Erythroblast (primary cell): Measurements from ENCODE around the gene GALNT10.

Source experiments
- DNase-seq, 2 experiments: peaks; one replicate each; lab custom pipeline; 2025; lab: John Stamatoyannopoulos, UW
- GATA1 ChIP-seq: IDR thresholded peaks from 2 replicates; pipeline ENCODE4 v1.6.1; 2011; ENCODE audit warnings: low read depth, mild to moderate bottlenecking, control low read depth, low read length, moderate library complexity
- POLR2A ChIP-seq: IDR thresholded peaks from 2 replicates; pipeline ENCODE4 v1.6.1; 2011; ENCODE audit warnings: mild to moderate bottlenecking, low read length

GALNT10 gene

DNA sequence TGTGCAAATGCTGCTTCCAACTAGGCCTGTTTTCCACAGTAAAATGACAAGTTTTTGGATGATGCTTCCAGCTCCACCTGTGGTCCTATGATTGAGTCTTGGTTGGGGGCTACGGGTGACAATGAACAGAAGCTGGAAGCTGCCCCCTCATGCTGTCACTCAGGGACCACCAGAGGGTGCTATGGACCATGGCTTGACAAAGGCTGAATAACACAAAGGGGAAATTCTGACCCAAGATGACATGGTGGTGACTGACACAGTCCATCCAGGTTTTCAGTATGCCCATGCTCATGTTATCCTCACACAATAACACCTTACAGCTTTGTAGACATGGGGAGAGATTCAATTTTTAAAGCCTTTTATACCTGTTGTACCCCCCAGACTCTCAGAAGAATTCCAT, 231.3 kb downstream of the GALNT10 start:
- TF ChIP-seq POLR2A: no peak
- no peak for TF ChIP-seq GATA1
- DNase-seq: peak; percentile 51 to 58

GRCh38 chr5:154422298-154422697, 231.8 kb downstream of the GALNT10 start:
- DNase-seq: peak in 1 of 2 experiments; percentile 20
- TF ChIP-seq POLR2A (no peak), GATA1 (no peak)

DNA sequence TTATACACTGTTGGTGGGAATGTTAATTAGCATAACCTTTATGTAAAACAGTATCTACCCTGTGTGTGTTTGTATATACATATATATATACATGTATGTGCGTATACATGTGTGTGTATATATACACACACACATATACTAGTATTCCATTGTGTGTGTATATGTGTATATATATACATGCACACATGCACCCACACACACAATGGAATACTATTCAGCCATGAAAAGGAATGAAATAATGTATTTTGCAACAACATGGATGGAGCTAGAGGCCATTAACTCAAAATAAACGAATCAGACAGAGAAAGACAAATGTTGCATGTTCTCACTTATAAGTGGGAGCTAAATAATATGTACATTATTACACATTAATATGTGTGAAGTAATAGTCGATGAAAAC, 237.7 kb downstream of the GALNT10 start:
- no peak for TF ChIP-seq POLR2A
- no peak for TF ChIP-seq GATA1
- no peak for DNase-seq

GRCh38 chr5:154429341-154429740, 238.8 kb downstream of the GALNT10 start:
- TF ChIP-seq GATA1: no peak
- no peak for TF ChIP-seq POLR2A

DNA sequence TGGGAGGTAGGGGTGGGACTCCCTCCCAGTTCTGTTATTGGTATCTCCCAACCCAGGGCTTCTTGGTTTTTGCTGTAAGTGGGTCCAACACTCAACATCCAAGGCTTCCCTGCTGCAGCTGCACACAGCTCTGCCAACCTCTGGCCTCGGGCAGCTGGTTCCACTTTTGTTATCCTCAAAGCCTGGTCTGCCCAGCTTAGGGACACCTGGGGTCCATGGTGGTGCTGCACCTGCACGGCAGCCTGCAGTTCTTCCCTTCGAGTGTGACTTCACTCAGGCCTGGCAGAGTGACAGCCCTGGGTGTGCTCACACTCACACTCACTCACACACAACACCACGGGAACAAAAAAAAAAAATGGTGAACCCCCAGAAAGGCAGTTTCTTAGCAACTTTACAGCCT, 239.9 kb downstream of the GALNT10 start:
- TF ChIP-seq POLR2A (no peak), GATA1 (no peak)
- DNase-seq: no peak

More at GRCh38 chr5:154429341-154429740, 238.8 kb downstream of the GALNT10 start:
- no peak for DNase-seq

GRCh38 chr5:154430961-154431630, 240.6 kb downstream of the GALNT10 start:
- DNase-seq: no peak
- TF ChIP-seq POLR2A (no peak), GATA1 (no peak)

GRCh38 chr5:154435226-154435625, 244.7 kb downstream of the GALNT10 start:
- no peak for DNase-seq
- TF ChIP-seq GATA1: no peak
- no peak for TF ChIP-seq POLR2A

DNA sequence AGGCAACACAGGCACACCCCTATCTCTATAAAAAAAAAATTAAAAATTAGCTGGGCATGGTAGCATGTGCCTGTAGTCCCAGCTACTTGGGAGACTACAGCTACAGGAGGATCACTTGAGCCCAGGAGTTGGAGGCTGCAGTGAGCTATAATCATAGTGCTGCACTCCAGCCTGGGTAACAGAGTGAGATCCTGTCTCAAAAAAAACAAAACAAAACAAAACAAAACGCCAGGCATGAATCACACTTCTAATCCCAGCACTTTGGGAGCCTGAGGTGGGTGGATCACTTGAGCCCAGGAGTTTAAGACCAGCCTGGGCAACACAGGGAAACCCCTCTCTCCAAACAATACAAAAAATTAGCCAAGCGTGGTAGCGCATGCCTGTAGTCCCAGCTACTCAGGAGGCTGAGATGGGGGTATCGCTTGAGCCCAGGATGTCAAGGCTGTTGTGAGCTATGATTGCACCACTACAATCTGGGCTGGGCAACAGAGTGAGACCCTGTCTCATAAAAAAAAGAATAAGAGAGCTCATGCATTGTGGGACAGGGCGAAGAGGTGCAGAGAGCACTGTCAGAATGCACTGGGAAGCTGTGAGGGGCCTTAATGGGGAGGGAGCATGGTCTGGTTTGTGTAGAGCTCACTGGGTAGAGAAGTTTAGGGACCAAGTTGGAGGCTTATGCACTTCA, 246.9 kb downstream of the GALNT10 start:
- TF ChIP-seq GATA1: no peak
- no peak for TF ChIP-seq POLR2A
- DNase-seq: no peak

DNA sequence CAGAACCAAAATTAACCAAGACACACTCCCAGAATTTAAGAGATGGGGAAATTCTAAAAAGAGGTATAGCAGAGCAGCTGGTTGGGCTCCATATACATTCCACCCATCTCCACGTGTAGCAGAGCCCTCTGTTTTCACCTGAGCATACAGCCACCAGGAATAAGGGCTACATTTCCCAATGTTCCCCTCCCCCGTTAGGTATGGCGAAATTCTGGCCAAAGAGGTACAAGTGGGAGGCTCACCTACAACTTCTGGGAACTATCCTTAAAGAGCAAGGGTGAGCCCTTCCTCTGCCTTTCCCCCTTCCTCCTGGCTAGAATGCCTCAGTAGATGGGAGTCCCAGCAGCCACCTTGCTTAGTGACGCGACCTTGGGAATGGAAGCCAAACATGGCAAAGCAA, 250.0 kb downstream of the GALNT10 start:
- TF ChIP-seq GATA1: no peak
- no peak for TF ChIP-seq POLR2A
- no peak for DNase-seq

GRCh38 chr5:154442801-154443200, 252.3 kb downstream of the GALNT10 start:
- peak in 1 of 2 experiments; percentile 37 for DNase-seq
- TF ChIP-seq GATA1 (no peak), POLR2A (no peak)

GRCh38 chr5:154444556-154445421, 254.3 kb downstream of the GALNT10 start:
- no peak for TF ChIP-seq POLR2A
- TF ChIP-seq GATA1: no peak
- DNase-seq: peak; percentile 49 to 67

DNA sequence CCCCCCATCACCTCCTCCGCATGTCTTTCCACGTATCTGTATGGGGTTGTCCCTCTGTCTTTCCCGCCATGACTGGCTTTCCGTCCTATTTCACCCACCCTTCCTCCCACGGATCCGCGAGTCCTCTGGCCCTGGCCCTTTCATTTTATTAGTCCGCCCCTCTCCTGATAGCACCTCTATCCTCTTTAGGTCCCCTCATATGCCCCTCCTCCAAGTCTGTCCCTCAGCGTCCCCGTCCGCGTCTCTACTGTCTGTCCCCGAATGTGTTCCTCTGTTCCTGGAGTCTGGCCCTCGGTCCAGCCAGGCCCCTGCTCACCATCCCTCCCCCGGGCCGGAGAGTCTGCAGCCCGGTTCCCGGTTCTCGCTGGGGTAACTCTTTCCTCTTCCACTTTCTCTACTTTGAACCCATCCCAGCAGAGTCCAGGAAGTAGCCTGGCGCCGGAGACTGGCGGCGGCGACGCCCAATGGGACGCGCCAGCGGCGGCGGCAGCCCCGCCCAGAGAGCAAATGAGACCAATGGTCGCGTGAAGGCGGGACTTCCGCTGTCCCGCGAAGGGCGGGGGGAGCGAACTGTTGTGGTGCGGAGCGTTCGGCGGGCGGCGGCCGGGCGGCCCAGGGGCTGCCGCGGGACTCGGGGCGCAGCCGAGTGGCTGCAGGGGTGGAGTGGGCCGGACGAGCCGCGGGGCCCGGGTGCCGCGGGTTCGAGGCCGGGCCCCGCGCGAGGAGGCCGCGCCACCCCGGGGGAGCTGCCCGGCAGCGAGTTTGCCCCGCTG, 255.1 kb downstream of the GALNT10 start, which contains the start of gene SAP30L:
SAP30L (plus strand) TSS at position 576 of the 773 bp plus-strand sequence. CDS start 608 bp downstream, outside the sequence.
- TF ChIP-seq GATA1: no peak
- peak; percentile 85 for TF ChIP-seq POLR2A
- DNase-seq: peak; percentile 95 to 98
